Fibroblast of lung (primary cell): Measurements from ENCODE around the gene IRAK1. TPM values are rescaled to one million over a fixed set of nuclear protein-coding genes. Genes with fewer than 3 reads are reported as not detected.

Experiments used
- DNase-seq, 2 donors: peaks; one replicate each; pipeline versions ENCODE4 v3.0.0 to v3.0.0-alpha.2; 2010; ENCODE audit warnings: low read depth in 2 of 2
- H2AFZ ChIP-seq: 2 replicates; pipeline ENCODE4 v1.5.1; 2012; ENCODE audit warnings: low read length, control low read depth, inconsistent platforms
- H3K27ac ChIP-seq: 2 replicates; pipeline ENCODE4 v1.5.1; 2011; ENCODE audit warnings: low read length, control low read depth; ENCODE audit not compliant: insufficient read depth
- H3K27me3 ChIP-seq: 2 replicates; pipeline ENCODE4 v1.5.1; 2011; ENCODE audit warnings: mild to moderate bottlenecking, low read length; ENCODE audit not compliant: control insufficient read depth, insufficient read depth
- H3K36me3 ChIP-seq: 2 replicates; pipeline ENCODE4 v1.5.1; 2011; ENCODE audit warnings: low read length; ENCODE audit not compliant: control insufficient read depth, insufficient read depth
- H3K4me1 ChIP-seq: 2 replicates; pipeline ENCODE4 v1.5.1; 2011; ENCODE audit warnings: low read length; ENCODE audit not compliant: control insufficient read depth, insufficient read depth; ENCODE audit errors: extremely low read depth
- H3K4me2 ChIP-seq: 2 replicates; pipeline ENCODE4 v1.5.1; 2011; ENCODE audit warnings: low read length, control low read depth; ENCODE audit not compliant: insufficient read depth; ENCODE audit errors: extremely low read depth
- H3K4me3 ChIP-seq, 4 experiments: fragments of 200-600 bp in 1 of 4; sonication (generic) in 1 of 4; replicated peaks in 1 of 4; 2 replicates each; pipeline ENCODE4 v1.5.1; 2011 to 2016; ENCODE audit warnings: low read length in 4 of 4, low read depth in 3 of 4, mild to moderate bottlenecking in 3 of 4, control low read depth in 2 of 4, inconsistent platforms in 1 of 4, mixed read lengths in 1 of 4; ENCODE audit not compliant: insufficient read depth in 1 of 4; ENCODE audit errors: control extremely low read depth in 1 of 4
- H3K79me2 ChIP-seq: 2 replicates; pipeline ENCODE4 v1.5.1; 2012; ENCODE audit warnings: mild to moderate bottlenecking, low read length, inconsistent platforms; ENCODE audit not compliant: control insufficient read depth, insufficient read depth
- H3K9ac ChIP-seq: 2 replicates; pipeline ENCODE4 v1.5.1; 2011; ENCODE audit warnings: mild to moderate bottlenecking, low read length, control low read depth; ENCODE audit not compliant: insufficient read depth
- H3K9me3 ChIP-seq: 2 replicates; pipeline ENCODE4 v1.5.1; 2012; ENCODE audit warnings: low read depth, low read length; ENCODE audit not compliant: control insufficient read depth, insufficient read depth
- H4K20me1 ChIP-seq: 2 replicates; pipeline ENCODE4 v1.5.1; 2011; ENCODE audit warnings: low read length; ENCODE audit not compliant: control insufficient read depth, insufficient read depth; ENCODE audit errors: extremely low read depth
- EZH2 ChIP-seq: IDR thresholded peaks from 2 replicates; pipeline ENCODE4 v1.5.1; 2012; ENCODE audit warnings: low read length, control low read depth, mild to moderate bottlenecking; ENCODE audit errors: missing control alignments
- polyA plus RNA-seq, 2 donors: library from polyadenylated mRNA; depleted of rRNA in 1 of 2; stranded (reverse) in 1 of 2; unstranded in 1 of 2; fragments of >200 nt; gene quantifications; 2 replicates each; pipeline ENCODE4 v1.2.1, GENCODE V29; 2011 to 2012; ENCODE audit warnings: missing spikeins in 1 of 2
- total RNA-seq: library from RNA; depleted of rRNA; stranded (reverse); fragments of >200 nt; gene quantifications from 2 replicates; pipeline ENCODE4 v1.2.1, GENCODE V29; 2014
- TF ChIP-seq, protein P1 (sequence below), 2 donors: IDR thresholded peaks in 1 of 2; conservative IDR thresholded peaks in 1 of 2; 1 replicate in 1 of 2; 2 replicates in 1 of 2; pipeline ENCODE4 v1.5.1; 2011 to 2012; ENCODE audit warnings: low read length in 2 of 2, control low read depth in 1 of 2, inconsistent platforms in 1 of 2, low read depth in 1 of 2, mild to moderate bottlenecking in 1 of 2

The IRAK1 gene
- total and polyA plus RNA-seq, 2 donors (not counting 1 experiment from before 2014, with no cell fraction given): 25.9 to 65.9 TPM

GRCh38 chrX:154014429-154015380, 5.0 kb downstream of the IRAK1 start:
- Histone ChIP-seq H3K27ac (no peak overlapping the region), H4K20me1 (no peaks in the 10 kb centered on the region), H3K9me3 (no peaks in the 10 kb centered on the region), H3K27me3 (no peaks in the 10 kb centered on the region), H3K4me2 (no peak overlapping the region), H3K79me2 (peaks cover 14% of the 10 kb centered on the region), H2AFZ (no peak overlapping the region), H3K9ac (no peak overlapping the region), H3K36me3 (peaks cover 14% of the 10 kb centered on the region), H3K4me3 (no peak overlapping the region), H3K4me1 (no peaks in the 10 kb centered on the region)
- TF ChIP-seq, protein P1, sequence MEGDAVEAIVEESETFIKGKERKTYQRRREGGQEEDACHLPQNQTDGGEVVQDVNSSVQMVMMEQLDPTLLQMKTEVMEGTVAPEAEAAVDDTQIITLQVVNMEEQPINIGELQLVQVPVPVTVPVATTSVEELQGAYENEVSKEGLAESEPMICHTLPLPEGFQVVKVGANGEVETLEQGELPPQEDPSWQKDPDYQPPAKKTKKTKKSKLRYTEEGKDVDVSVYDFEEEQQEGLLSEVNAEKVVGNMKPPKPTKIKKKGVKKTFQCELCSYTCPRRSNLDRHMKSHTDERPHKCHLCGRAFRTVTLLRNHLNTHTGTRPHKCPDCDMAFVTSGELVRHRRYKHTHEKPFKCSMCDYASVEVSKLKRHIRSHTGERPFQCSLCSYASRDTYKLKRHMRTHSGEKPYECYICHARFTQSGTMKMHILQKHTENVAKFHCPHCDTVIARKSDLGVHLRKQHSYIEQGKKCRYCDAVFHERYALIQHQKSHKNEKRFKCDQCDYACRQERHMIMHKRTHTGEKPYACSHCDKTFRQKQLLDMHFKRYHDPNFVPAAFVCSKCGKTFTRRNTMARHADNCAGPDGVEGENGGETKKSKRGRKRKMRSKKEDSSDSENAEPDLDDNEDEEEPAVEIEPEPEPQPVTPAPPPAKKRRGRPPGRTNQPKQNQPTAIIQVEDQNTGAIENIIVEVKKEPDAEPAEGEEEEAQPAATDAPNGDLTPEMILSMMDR (conservative IDR thresholded peaks at IDR 0.05 in 1 of 2, IDR thresholded peaks at IDR 0.05 in 1 of 2; ENCODE audit: low read depth in 1 of 2, low read length in 2 of 2): no peak
- no peak for TF ChIP-seq EZH2
- no peak for DNase-seq

DNA sequence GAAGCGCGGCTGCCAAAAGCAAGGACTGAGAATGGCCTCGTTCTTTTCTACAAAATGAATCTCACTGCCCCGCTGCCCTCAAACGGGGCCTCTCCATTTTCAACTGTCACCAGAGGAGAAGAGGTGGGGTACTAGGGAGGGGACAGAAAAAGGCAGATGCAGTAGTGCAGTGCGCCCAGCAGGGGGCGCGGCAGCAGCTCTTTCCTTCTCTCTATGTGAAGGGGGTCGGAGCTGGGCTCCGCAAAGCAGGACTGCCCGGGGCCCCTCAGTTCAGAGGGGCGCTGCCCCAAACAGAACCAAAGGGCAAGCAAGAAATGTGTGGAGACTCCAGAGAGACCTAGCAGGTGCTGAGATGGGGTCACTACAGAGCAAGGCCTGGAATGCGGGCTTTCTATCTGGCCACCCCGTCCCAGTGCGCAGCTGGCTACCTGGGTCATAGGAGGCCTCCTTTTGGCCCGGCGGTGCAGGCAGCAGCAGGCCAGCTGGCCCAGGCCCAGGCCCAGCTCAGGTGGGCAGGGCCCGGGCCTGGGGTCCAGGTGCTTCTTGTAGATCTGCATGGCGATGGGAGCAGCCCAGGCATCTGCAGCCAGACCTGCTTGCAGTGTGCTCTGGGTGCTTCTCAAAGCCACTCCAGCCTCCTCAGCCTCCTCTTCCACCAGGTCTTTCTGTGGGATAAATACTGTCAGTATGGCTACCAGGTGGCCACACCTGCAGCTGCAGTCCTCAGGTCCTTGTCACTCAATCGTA, 5.9 kb downstream of the IRAK1 start:
- no peak overlapping the region for H3K4me2 ChIP-seq
- no peaks in the 10 kb centered on the region for H4K20me1 ChIP-seq
- H3K4me1 ChIP-seq: no peaks in the 10 kb centered on the region
- no peaks in the 10 kb centered on the region for H3K9me3 ChIP-seq
- no peak overlapping the region for H3K27ac ChIP-seq
- TF ChIP-seq, protein P1 (conservative IDR thresholded peaks at IDR 0.05 in 1 of 2, IDR thresholded peaks at IDR 0.05 in 1 of 2; ENCODE audit: low read depth in 1 of 2, low read length in 2 of 2): peak; percentile 64 to 78
- TF ChIP-seq EZH2: no peak
- DNase-seq: peak in 1 of 2 donors; percentile 31
- H3K36me3 ChIP-seq: peaks cover 14% of the 10 kb centered on the region
- H2AFZ ChIP-seq: no peak overlapping the region
- no peak overlapping the region for H3K4me3 ChIP-seq
- no peak overlapping the region for H3K9ac ChIP-seq
- peaks cover 11% of the 10 kb centered on the region for H3K79me2 ChIP-seq
- no peaks in the 10 kb centered on the region for H3K27me3 ChIP-seq

DNA sequence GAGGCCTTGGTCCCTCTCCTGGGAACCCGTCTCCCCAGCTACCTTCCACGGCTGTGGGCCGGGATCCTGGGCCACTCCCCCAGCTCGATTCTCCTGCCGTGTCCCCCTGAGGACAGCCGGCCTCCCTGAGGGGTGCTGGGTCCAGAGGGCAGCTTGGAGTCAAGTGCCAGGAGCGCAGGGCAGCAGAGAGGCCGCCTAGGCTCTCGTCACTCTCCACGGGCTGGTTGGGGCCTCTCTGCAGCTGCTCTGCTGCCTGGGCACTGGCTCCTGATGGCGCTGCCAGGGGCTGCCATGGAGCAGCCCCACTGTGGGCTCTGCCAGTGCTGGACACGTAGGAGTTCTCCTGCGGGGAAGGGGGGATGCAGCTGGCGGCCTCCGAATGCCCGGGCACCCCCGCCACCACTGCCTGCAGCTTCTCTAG, 6.7 kb downstream of the IRAK1 start:
- DNase-seq: no peak
- no peak overlapping the region for H3K4me2 ChIP-seq
- H4K20me1 ChIP-seq: no peaks in the 10 kb centered on the region
- H2AFZ ChIP-seq: no peak overlapping the region
- H3K36me3 ChIP-seq: peaks cover 13% of the 10 kb centered on the region
- peaks cover 3% of the 10 kb centered on the region for H3K79me2 ChIP-seq
- TF ChIP-seq, protein P1 (conservative IDR thresholded peaks at IDR 0.05 in 1 of 2, IDR thresholded peaks at IDR 0.05 in 1 of 2; ENCODE audit: low read depth in 1 of 2, low read length in 2 of 2): no peak
- no peak for TF ChIP-seq EZH2
- H3K4me1 ChIP-seq: no peaks in the 10 kb centered on the region
- H3K9ac ChIP-seq: no peak overlapping the region
- no peak overlapping the region for H3K27ac ChIP-seq
- no peak overlapping the region for H3K4me3 ChIP-seq
- no peaks in the 10 kb centered on the region for H3K27me3 ChIP-seq
- H3K9me3 ChIP-seq: no peaks in the 10 kb centered on the region
